ENCODE results near the gene COL3A1. TPM values are rescaled to one million over a fixed set of nuclear protein-coding genes. Genes with fewer than 3 reads are reported as not detected.

COL3A1 gene
- polyA plus RNA-seq, 3 donors, result 988 to 1,115 (median 1,011) TPM

GRCh38 chr2:188973641-188974040 is 532 bp upstream of the COL3A1 start:
- no peak for DNase-seq (ENCODE audit: low read depth in 3 of 3, low spot score in 2 of 3)

- DNase-seq (ENCODE audit: low read depth in 3 of 3, low spot score in 2 of 3), result no peak
Measured at GRCh38 chr2:188975497-188976102, 1.4 kb downstream of the COL3A1 start.

GRCh38 chr2:188976545-188977268 is 2.5 kb downstream of the COL3A1 start:
- DNase-seq (ENCODE audit: low read depth in 3 of 3, low spot score in 2 of 3), result no peak

- DNase-seq (ENCODE audit: low read depth in 3 of 3, low spot score in 2 of 3), result no peak
Measured at GRCh38 chr2:188977317-188977716, 3.1 kb downstream of the COL3A1 start.

- peak in 1 of 3 donors; percentile 84 for DNase-seq (ENCODE audit: low read depth in 3 of 3, low spot score in 2 of 3)
Measured at GRCh38 chr2:188978291-188979081, 4.3 kb downstream of the COL3A1 start.

- DNase-seq (ENCODE audit: low read depth in 3 of 3, low spot score in 2 of 3), result no peak
Measured at GRCh38 chr2:188979187-188980114, 5.3 kb downstream of the COL3A1 start.

GRCh38 chr2:188983427-188984064 is 9.4 kb downstream of the COL3A1 start:
- no peak for DNase-seq (ENCODE audit: low read depth in 3 of 3, low spot score in 2 of 3)

- DNase-seq (ENCODE audit: low read depth in 3 of 3, low spot score in 2 of 3), result no peak
Measured at GRCh38 chr2:188984065-188984491, 9.9 kb downstream of the COL3A1 start.

GRCh38 chr2:188984680-188985079 is 10.5 kb downstream of the COL3A1 start:
- no peak for DNase-seq (ENCODE audit: low read depth in 3 of 3, low spot score in 2 of 3)

GRCh38 chr2:188986839-188987238 is 12.7 kb downstream of the COL3A1 start:
- no peak for DNase-seq (ENCODE audit: low read depth in 3 of 3, low spot score in 2 of 3)

GRCh38 chr2:188993247-188993646 is 19.1 kb downstream of the COL3A1 start:
- no peak for DNase-seq (ENCODE audit: low read depth in 3 of 3, low spot score in 2 of 3)

GRCh38 chr2:188997263-188997662 is 23.1 kb downstream of the COL3A1 start:
- no peak for DNase-seq (ENCODE audit: low read depth in 3 of 3, low spot score in 2 of 3)

GRCh38 chr2:189000221-189000620 is 26.0 kb downstream of the COL3A1 start:
- no peak for DNase-seq (ENCODE audit: low read depth in 3 of 3, low spot score in 2 of 3)

- no peak for DNase-seq (ENCODE audit: low read depth in 3 of 3, low spot score in 2 of 3)
Measured at GRCh38 chr2:189002079-189002478, 27.9 kb downstream of the COL3A1 start.

GRCh38 chr2:189008555-189009262 is 34.5 kb downstream of the COL3A1 start:
- DNase-seq (ENCODE audit: low read depth in 3 of 3, low spot score in 2 of 3), result no peak

- no peak for DNase-seq (ENCODE audit: low read depth in 3 of 3, low spot score in 2 of 3)
Measured at GRCh38 chr2:189010536-189010935, 36.4 kb downstream of the COL3A1 start.

- DNase-seq (ENCODE audit: low read depth in 3 of 3, low spot score in 2 of 3), result no peak
Measured at GRCh38 chr2:189012351-189012750, 38.2 kb downstream of the COL3A1 start.

- DNase-seq (ENCODE audit: low read depth in 3 of 3, low spot score in 2 of 3), result no peak
Measured at GRCh38 chr2:189013031-189013430, 38.9 kb downstream of the COL3A1 start.

GRCh38 chr2:189013671-189014448 is 39.7 kb downstream of the COL3A1 start:
- DNase-seq (ENCODE audit: low read depth in 3 of 3, low spot score in 2 of 3), result no peak
